Neural cell (in vitro differentiated cells): ENCODE results near the gene XXYLT1.

Source experiments
- EP300 ChIP-seq: fragments of 450-650 bp; conservative IDR thresholded peaks from 2 replicates; pipeline ENCODE4 v1.6.1; 2014; ENCODE audit warnings: antibody characterized with exemption, mild to moderate bottlenecking, moderate library complexity; ENCODE audit not compliant: poor library complexity, severe bottlenecking
- SMC3 ChIP-seq: fragments of 450-650 bp; conservative IDR thresholded peaks from 2 replicates; pipeline ENCODE4 v1.6.1; 2014; ENCODE audit warnings: antibody characterized with exemption, mild to moderate bottlenecking, moderate library complexity; ENCODE audit not compliant: poor library complexity
- TAF1 ChIP-seq: IDR thresholded peaks from 2 replicates; pipeline ENCODE4 v1.6.1; 2012; ENCODE audit warnings: low read depth
- TF ChIP-seq, protein P1 (sequence below): fragments of 450-650 bp; IDR thresholded peaks from 2 replicates; pipeline ENCODE4 v1.5.1; 2014; ENCODE audit warnings: antibody characterized with exemption, mild to moderate bottlenecking, moderate library complexity; ENCODE audit not compliant: poor library complexity, severe bottlenecking

- TF ChIP-seq, protein P1, sequence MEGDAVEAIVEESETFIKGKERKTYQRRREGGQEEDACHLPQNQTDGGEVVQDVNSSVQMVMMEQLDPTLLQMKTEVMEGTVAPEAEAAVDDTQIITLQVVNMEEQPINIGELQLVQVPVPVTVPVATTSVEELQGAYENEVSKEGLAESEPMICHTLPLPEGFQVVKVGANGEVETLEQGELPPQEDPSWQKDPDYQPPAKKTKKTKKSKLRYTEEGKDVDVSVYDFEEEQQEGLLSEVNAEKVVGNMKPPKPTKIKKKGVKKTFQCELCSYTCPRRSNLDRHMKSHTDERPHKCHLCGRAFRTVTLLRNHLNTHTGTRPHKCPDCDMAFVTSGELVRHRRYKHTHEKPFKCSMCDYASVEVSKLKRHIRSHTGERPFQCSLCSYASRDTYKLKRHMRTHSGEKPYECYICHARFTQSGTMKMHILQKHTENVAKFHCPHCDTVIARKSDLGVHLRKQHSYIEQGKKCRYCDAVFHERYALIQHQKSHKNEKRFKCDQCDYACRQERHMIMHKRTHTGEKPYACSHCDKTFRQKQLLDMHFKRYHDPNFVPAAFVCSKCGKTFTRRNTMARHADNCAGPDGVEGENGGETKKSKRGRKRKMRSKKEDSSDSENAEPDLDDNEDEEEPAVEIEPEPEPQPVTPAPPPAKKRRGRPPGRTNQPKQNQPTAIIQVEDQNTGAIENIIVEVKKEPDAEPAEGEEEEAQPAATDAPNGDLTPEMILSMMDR, result no peak
- TF ChIP-seq TAF1, result no peak
- TF ChIP-seq EP300, result no peak
- no peak for TF ChIP-seq SMC3
Measured at GRCh38 chr3:195113048-195113447, 157.9 kb downstream of the XXYLT1 start.
